KMS-11 (cell line): Measurements from ENCODE around the gene DEFB131A.
"Not testable (repeated sequence)": the region's sequence is repeated elsewhere in the genome, so short reads cannot be mapped to it uniquely, and the experiment has no call there.

Experiments
- H2AFZ ChIP-seq: fragments of 200-600 bp; sonication (generic); 2 replicates; pipeline ENCODE4 v1.6.1; 2016; ENCODE audit warnings: antibody characterized with exemption, mixed run types, low read depth
- H3K27ac ChIP-seq: fragments of 200-600 bp; sonication (generic); 2 replicates; pipeline ENCODE4 v1.6.1; 2016; ENCODE audit warnings: mild to moderate bottlenecking, mixed run types
- H3K27me3 ChIP-seq: fragments of 200-600 bp; sonication (generic); 2 replicates; pipeline ENCODE4 v1.6.1; 2017; ENCODE audit warnings: mild to moderate bottlenecking, low read depth, mixed run types, moderate library complexity; ENCODE audit not compliant: insufficient read depth
- H3K36me3 ChIP-seq: fragments of 200-600 bp; sonication (generic); 2 replicates; pipeline ENCODE4 v1.6.1; 2017; ENCODE audit warnings: mild to moderate bottlenecking, mixed run types; ENCODE audit not compliant: insufficient read depth
- H3K4me1 ChIP-seq: fragments of 200-600 bp; sonication (generic); 2 replicates; pipeline ENCODE4 v1.6.1; 2016; ENCODE audit warnings: mild to moderate bottlenecking, low read depth, mixed run types; ENCODE audit not compliant: poor library complexity, severe bottlenecking
- H3K4me2 ChIP-seq: fragments of 200-600 bp; sonication (generic); 2 replicates; pipeline ENCODE4 v1.7.0; 2016; ENCODE audit warnings: mild to moderate bottlenecking, mixed run types
- H3K4me3 ChIP-seq: fragments of 200-600 bp; sonication (generic); IDR thresholded peaks from 2 replicates; pipeline ENCODE4 v1.6.1; 2017; ENCODE audit warnings: low read depth, low read length, mixed read lengths; ENCODE audit not compliant: insufficient read depth
- H3K79me2 ChIP-seq: fragments of 200-600 bp; sonication (generic); 2 replicates; pipeline ENCODE4 v1.6.1; 2016; ENCODE audit warnings: low read depth, mixed run types; ENCODE audit not compliant: insufficient read depth
- H3K9ac ChIP-seq: fragments of 200-600 bp; sonication (generic); 2 replicates; pipeline ENCODE4 v1.6.1; 2016; ENCODE audit warnings: mild to moderate bottlenecking, mixed run types
- H4K20me1 ChIP-seq: fragments of 200-600 bp; sonication (generic); 2 replicates; pipeline ENCODE4 v1.6.1; 2016; ENCODE audit warnings: mild to moderate bottlenecking, mixed run types; ENCODE audit not compliant: insufficient read depth
- TF ChIP-seq, protein P1 (sequence below): fragments of 200-600 bp; sonication (generic); conservative IDR thresholded peaks from 2 replicates; pipeline ENCODE4 v1.6.1; 2017; ENCODE audit warnings: low read depth, mild to moderate bottlenecking, antibody characterized with exemption, low read length, moderate library complexity, mixed read lengths

DEFB131A gene, protein sequence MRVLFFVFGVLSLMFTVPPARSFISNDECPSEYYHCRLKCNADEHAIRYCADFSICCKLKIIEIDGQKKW

DNA sequence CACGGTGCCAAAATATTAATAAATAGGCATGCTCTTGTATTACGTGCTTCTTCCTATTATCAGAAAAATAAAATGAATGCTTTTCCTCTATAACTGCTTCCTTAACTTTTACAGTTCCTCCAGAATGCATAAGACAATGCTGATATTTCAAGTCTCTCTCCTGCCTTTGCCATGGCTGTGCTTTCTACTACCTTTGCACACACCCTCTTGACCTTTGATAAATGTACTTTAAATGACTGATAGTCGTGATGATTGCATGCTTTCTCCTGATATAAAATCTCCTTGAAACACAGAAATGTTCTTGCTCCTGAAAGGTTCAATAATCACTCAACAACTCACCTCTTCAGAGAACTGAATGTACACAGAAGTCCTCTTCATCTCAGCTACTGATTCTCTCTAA, at the start of gene DEFB131A:
Gene DEFB131A, plus strand, starts transcription at position 301 of the 400 bp plus-strand sequence. CDS start 120 bp downstream, outside the sequence.
- not testable (repeated sequence) for H2AFZ ChIP-seq, H3K27me3 ChIP-seq, H3K4me3 ChIP-seq, H3K4me2 ChIP-seq, H3K36me3 ChIP-seq, H3K9ac ChIP-seq, H4K20me1 ChIP-seq, H3K79me2 ChIP-seq, H3K4me1 ChIP-seq, H3K27ac ChIP-seq

DNA sequence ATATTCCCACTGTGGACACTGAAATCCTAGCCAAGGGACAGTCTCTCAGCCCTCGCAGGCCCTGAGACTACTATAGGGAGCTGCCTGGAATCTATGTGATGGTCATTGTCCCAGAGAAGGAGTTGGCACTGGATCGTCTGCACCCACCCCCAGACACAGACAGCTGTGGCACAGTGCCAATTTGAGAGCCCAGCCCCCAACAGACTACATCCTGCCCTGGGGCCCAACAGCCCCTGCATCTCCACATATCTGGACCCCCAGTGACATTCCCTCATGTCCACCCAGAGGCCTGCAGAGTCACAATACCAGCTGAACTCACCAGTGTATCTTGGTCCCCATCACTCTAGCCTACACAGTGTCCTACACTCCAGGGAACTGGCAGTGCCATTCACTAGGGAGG, 38.4 kb upstream of the DEFB131A start:
- H3K36me3 ChIP-seq, H3K79me2 ChIP-seq, H3K4me2 ChIP-seq, H3K27me3 ChIP-seq, H4K20me1 ChIP-seq, H3K27ac ChIP-seq, H3K4me3 ChIP-seq, H2AFZ ChIP-seq, H3K4me1 ChIP-seq, H3K9ac ChIP-seq: not testable (repeated sequence)

DNA sequence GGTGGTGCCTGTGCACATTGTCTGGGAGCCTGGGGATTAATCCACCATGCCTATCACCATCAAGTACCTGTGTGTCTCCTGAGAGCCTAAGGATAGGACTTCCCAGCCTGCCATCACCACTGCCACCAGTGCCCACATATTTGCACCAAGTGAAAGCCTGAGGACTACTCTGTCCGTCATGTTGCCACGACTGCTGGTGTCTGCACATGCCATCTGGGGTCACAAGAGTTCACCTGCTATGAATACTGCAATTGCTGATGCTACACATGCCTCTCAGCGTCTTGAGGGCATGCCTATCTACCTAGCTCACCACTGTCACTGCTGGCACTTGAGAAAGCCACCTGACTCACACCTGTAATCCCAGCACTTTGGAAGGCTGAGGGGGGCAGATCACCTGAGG, 37.7 kb upstream of the DEFB131A start:
- not testable (repeated sequence) for H3K4me3 ChIP-seq, H2AFZ ChIP-seq, H3K4me2 ChIP-seq, H3K27ac ChIP-seq, H3K27me3 ChIP-seq, H3K79me2 ChIP-seq, H3K9ac ChIP-seq, H4K20me1 ChIP-seq, H3K36me3 ChIP-seq, H3K4me1 ChIP-seq

DNA sequence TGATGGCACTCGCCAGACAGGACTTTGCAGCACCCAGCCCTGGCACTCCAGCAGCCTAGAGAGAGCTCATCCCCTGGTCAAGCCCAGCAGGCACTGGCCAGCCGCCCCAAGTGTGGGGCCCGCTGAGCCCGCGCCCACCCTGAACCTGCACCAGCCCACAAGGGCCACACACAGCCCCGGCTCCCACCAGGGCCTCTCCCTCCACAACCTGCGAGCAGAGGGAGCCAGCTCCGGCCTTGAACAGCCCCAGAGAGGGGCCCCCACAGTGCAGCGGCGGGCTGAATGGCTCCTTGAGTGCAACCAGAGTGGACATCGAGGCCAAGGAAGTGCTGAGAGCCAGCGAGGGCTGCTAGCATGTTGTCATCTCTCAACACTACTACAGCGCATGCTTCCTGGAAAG, 34.4 kb upstream of the DEFB131A start:
- H3K79me2 ChIP-seq, result no peaks in the 10 kb centered on the region
- H2AFZ ChIP-seq, result no peak overlapping the region
- no peaks in the 10 kb centered on the region for H3K4me1 ChIP-seq
- H3K27me3 ChIP-seq, result no peaks in the 10 kb centered on the region
- no peak overlapping the region for H3K9ac ChIP-seq
- no peaks in the 10 kb centered on the region for H4K20me1 ChIP-seq
- no peak overlapping the region for H3K4me2 ChIP-seq
- H3K36me3 ChIP-seq, result no peaks in the 10 kb centered on the region
- H3K4me3 ChIP-seq, result no peak overlapping the region
- TF ChIP-seq, protein P1, sequence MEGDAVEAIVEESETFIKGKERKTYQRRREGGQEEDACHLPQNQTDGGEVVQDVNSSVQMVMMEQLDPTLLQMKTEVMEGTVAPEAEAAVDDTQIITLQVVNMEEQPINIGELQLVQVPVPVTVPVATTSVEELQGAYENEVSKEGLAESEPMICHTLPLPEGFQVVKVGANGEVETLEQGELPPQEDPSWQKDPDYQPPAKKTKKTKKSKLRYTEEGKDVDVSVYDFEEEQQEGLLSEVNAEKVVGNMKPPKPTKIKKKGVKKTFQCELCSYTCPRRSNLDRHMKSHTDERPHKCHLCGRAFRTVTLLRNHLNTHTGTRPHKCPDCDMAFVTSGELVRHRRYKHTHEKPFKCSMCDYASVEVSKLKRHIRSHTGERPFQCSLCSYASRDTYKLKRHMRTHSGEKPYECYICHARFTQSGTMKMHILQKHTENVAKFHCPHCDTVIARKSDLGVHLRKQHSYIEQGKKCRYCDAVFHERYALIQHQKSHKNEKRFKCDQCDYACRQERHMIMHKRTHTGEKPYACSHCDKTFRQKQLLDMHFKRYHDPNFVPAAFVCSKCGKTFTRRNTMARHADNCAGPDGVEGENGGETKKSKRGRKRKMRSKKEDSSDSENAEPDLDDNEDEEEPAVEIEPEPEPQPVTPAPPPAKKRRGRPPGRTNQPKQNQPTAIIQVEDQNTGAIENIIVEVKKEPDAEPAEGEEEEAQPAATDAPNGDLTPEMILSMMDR, result no peak
- H3K27ac ChIP-seq, result no peak overlapping the region

DNA sequence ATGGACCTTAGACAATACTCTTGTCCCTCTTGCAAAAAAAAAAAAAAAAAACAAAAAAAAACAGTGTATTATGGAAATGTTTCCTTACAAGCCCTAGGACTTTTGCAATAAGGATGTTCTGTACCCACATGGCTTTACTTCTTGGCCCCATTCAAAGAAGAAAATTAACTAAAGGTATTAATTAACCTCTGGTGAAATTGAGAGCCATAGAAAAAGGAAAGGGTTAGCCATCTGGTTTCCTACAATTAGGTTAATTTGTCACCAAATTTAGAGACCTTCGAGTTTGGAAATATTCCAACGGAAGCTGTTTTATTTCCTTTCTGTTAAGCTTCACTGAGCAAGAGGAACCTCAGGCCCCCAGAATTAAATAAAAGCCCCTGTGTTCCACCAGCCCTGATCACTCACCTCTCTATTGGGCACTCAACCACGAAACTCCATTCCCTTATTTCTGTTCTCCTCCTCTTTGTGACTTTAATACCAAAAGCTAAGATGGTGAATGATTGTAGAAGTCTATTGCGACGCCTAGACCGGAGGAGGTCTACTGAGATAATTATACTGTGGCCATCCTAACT, 22.2 kb upstream of the DEFB131A start:
- H2AFZ ChIP-seq, H3K4me3 ChIP-seq, H3K27ac ChIP-seq, H3K36me3 ChIP-seq, H3K4me2 ChIP-seq, H3K79me2 ChIP-seq, H4K20me1 ChIP-seq, H3K9ac ChIP-seq, H3K27me3 ChIP-seq: not testable (repeated sequence)
- H3K4me1 ChIP-seq, result peaks cover 18% of the 10 kb centered on the region

DNA sequence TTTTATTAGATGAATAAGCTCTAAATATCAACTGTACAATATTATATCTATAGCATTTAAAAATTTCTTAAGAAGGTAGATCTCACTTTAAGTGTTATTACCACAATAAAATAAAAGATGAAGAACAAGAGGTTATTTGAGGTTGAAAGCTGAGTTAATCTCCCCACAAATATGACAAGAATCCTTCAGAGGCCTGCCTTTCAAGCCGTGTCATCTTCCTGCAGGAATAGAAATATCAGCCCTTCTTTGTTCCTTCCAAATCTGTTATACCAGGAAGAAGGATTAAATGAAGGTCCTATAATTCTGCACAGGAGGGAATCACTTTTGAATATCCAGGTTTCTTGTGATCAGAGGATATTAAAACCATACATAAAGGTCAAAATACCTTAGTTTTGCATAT, 18.3 kb upstream of the DEFB131A start:
- not testable (repeated sequence) for H3K4me1 ChIP-seq, H3K4me2 ChIP-seq, H3K27ac ChIP-seq, H4K20me1 ChIP-seq, H3K27me3 ChIP-seq, H3K4me3 ChIP-seq, H3K36me3 ChIP-seq, H3K79me2 ChIP-seq, H2AFZ ChIP-seq, H3K9ac ChIP-seq

DNA sequence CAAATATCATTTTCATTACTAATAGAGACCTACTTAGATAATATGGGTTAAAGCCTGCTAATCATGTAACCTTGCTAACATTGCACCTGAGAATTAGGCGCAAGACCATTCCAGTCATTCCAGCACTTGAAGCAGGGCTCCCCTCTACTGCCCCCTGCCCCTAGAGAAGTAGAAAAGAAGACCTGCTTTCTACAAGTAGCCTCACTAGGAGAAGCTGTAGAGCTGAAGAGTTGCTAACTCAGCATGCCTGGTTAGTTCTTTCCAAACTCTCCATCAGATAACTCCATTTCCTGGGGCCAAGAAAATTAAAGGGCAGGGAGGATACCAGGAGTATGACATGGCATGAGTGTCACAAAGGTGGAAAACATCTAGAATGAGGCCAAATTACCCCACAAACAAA, 14.2 kb upstream of the DEFB131A start:
- TF ChIP-seq, protein P1, result peak; percentile 26; the same call in 1 of the 2 replicates
- H3K27ac ChIP-seq, H3K79me2 ChIP-seq, H3K4me2 ChIP-seq, H4K20me1 ChIP-seq, H3K27me3 ChIP-seq, H3K4me3 ChIP-seq, H2AFZ ChIP-seq, H3K4me1 ChIP-seq, H3K36me3 ChIP-seq, H3K9ac ChIP-seq: not testable (repeated sequence)

DNA sequence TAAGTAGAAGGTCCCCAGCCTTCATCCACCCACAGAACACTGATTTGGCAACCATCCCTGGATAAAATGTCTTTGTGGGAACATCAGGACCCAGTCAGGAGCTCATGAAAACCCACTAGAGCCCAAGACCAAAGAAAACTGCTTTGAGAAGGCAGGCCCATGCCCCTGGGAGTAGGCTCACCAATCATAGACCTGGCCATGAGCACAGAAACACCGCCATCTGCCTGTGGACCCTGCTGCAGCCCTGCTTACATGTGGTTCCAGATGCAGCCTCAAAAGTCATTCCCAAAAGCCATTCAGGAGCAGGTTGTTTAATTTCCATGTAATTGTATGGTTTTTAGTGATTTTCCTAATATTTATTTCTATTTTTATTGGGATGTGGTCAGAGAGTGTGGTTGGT, 10.9 kb upstream of the DEFB131A start:
- H3K9ac ChIP-seq, H3K27me3 ChIP-seq, H3K4me2 ChIP-seq, H3K27ac ChIP-seq, H4K20me1 ChIP-seq, H3K36me3 ChIP-seq, H2AFZ ChIP-seq, H3K79me2 ChIP-seq, H3K4me1 ChIP-seq, H3K4me3 ChIP-seq: not testable (repeated sequence)

DNA sequence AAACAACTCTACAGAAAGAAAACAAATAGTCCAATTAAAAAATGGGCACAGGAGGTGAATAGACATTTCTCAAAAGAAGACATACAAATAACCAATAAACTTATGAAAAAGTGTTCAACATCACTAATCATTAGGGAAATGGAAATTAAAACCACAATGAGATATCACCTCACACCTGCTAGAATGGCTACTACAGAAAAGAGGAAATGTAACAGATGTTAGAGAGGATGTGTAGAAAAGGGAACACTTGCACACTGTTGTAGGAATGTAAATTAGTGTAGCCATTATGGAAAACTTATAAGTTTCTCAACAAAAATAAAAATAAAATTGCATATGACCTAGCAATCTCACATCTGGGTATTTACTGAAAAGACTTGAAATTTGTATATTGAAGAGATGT, 7.5 kb upstream of the DEFB131A start:
- not testable (repeated sequence) for H3K79me2 ChIP-seq, H3K4me1 ChIP-seq, H3K36me3 ChIP-seq, H4K20me1 ChIP-seq, H3K4me3 ChIP-seq, H3K4me2 ChIP-seq, H3K27me3 ChIP-seq, H3K9ac ChIP-seq, H3K27ac ChIP-seq, H2AFZ ChIP-seq
